Activated T-cell treated with anti-CD3 and anti-CD28 coated beads, Interleukin-2, amount 50 U/mL, for 1 hour (primary cell): ENCODE results near the gene PHF2.

Experiments used
- DNase-seq: peaks from one replicate; pipeline ENCODE4 v3.0.0-alpha.2; 2020

Gene PHF2

GRCh38 chr9:93587651-93588347, 11.4 kb downstream of the PHF2 start:
- DNase-seq, result no peak

GRCh38 chr9:93588641-93589609, 12.5 kb downstream of the PHF2 start:
- DNase-seq, result no peak

GRCh38 chr9:93589688-93590087, 13.3 kb downstream of the PHF2 start:
- DNase-seq, result no peak

- DNase-seq, result no peak
These were observed 14.3 kb downstream of the PHF2 start for GRCh38 chr9:93590609-93591234.

GRCh38 chr9:93591301-93592007, 15.1 kb downstream of the PHF2 start:
- DNase-seq, result no peak

- no peak for DNase-seq
These were observed 15.7 kb downstream of the PHF2 start for GRCh38 chr9:93592008-93592642.

- no peak for DNase-seq
These were observed 16.2 kb downstream of the PHF2 start for GRCh38 chr9:93592643-93593021.

- DNase-seq, result no peak
These were observed 16.8 kb downstream of the PHF2 start for GRCh38 chr9:93593144-93593658.

- no peak for DNase-seq
These were observed 17.8 kb downstream of the PHF2 start for GRCh38 chr9:93594041-93594756.

- DNase-seq, result no peak
These were observed 19.1 kb downstream of the PHF2 start for GRCh38 chr9:93595461-93595860.

GRCh38 chr9:93595861-93596365, 19.5 kb downstream of the PHF2 start:
- DNase-seq, result no peak

GRCh38 chr9:93596399-93596798, 20.0 kb downstream of the PHF2 start:
- DNase-seq, result no peak

- no peak for DNase-seq
These were observed 20.8 kb downstream of the PHF2 start for GRCh38 chr9:93597142-93597706.

- DNase-seq, result no peak
These were observed 21.7 kb downstream of the PHF2 start for GRCh38 chr9:93597871-93598646.

- no peak for DNase-seq
These were observed 22.4 kb downstream of the PHF2 start for GRCh38 chr9:93598647-93599241.

- DNase-seq, result no peak
These were observed 23.4 kb downstream of the PHF2 start for GRCh38 chr9:93599571-93600403.

- DNase-seq, result no peak
These were observed 24.1 kb downstream of the PHF2 start for GRCh38 chr9:93600504-93600903.

- no peak for DNase-seq
These were observed 24.7 kb downstream of the PHF2 start for GRCh38 chr9:93601063-93601462.

- no peak for DNase-seq
These were observed 25.3 kb downstream of the PHF2 start for GRCh38 chr9:93601666-93602065.
